ENCODE data around the gene PPP1R1A. TPM values are rescaled to one million over a fixed set of nuclear protein-coding genes. Genes with fewer than 3 reads are reported as not detected.

PPP1R1A gene
- total RNA-seq, 4 donors from 2014 or later, result 3.6 to 10.2 (median 7.0) TPM

DNA sequence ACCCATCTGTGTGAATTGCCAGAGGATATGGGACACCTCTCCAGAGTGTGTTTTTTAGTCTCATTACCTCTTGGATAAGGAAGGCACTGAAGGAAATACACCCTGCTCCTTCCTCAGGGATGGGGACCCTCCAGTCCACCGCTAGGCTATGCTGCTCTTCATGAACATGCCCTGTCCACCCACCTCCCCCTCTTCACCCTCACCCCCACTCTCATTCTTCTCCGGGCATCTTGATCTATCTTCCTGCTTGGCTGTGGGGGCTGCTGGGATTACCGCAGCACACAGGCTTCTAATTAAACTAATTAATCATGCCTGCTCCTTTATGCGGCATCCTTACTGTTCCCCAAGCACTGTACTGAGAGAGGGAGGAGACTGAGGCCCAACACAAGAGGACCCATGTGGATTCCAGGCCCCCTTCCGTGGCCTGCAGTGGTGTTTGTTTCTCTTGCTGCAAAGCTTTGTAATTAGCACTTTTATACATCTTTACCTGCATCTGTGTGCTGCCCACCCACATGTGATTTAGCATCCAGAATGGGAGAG, 46.6 kb downstream of the PPP1R1A start:
- Histone ChIP-seq H3K4me1 (no peaks in the 10 kb centered on the region), H3K9me3 (no peaks in the 10 kb centered on the region), H3K27me3 (no peaks in the 10 kb centered on the region), H3K27ac (replicated peaks in 1 of 4) (no peak overlapping the region), H3K36me3 (peaks cover 0 to 21% (median 2%) of the 10 kb centered on the region in 4 donors), H3K4me3 (no peak overlapping the region)
- intact Hi-C loops (cut with DNase I), result no loop called here
- WGBS, result 78% methylated on average over 5 of the region's 5 CpGs
- TF ChIP-seq POLR2AphosphoS5 (IDR thresholded peaks at IDR 0.05), result no peak
- TF ChIP-seq, protein P1, sequence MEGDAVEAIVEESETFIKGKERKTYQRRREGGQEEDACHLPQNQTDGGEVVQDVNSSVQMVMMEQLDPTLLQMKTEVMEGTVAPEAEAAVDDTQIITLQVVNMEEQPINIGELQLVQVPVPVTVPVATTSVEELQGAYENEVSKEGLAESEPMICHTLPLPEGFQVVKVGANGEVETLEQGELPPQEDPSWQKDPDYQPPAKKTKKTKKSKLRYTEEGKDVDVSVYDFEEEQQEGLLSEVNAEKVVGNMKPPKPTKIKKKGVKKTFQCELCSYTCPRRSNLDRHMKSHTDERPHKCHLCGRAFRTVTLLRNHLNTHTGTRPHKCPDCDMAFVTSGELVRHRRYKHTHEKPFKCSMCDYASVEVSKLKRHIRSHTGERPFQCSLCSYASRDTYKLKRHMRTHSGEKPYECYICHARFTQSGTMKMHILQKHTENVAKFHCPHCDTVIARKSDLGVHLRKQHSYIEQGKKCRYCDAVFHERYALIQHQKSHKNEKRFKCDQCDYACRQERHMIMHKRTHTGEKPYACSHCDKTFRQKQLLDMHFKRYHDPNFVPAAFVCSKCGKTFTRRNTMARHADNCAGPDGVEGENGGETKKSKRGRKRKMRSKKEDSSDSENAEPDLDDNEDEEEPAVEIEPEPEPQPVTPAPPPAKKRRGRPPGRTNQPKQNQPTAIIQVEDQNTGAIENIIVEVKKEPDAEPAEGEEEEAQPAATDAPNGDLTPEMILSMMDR (IDR thresholded peaks at IDR 0.05), result no peak
- TF ChIP-seq POLR2A (IDR thresholded peaks at IDR 0.05; ENCODE audit: low read depth), result no peak
- no peak for TF ChIP-seq EP300 (IDR thresholded peaks at IDR 0.05)
- DNase-seq (ENCODE audit: extremely low spot score), result no peak

DNA sequence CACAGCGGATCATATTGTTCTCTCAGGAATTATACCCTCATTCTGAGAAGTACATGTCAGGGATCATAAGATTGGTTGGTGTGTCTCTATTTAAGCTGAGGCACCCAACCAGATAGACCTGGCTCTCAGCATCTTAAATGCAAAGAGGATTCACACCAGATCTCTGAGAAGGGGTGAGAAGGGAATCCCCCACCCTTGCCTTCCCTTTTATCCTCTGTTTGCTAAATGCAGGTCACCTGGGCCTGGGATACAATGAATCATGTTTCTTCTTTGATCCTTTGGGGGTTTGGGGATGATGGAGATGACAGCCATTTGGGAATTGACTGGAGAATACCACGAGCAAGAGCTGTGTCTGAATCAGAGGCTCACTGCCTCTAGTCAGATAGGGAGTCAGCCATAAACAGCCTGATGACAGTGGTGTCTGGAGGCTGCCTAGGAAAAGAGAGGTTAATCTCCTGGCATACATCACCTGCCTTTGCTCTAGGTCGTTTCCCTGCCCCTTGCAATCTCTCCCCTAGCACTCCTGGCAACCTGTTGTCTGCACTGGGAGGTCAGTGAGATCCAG, 50.2 kb downstream of the PPP1R1A start:
- no peak overlapping the region for H3K27ac ChIP-seq (replicated peaks in 1 of 4)
- WGBS, result 77% methylated on average over 3 of the region's 3 CpGs
- intact Hi-C loops (cut with DNase I), result no loop called here
- H3K36me3 ChIP-seq, result peaks cover 0 to 38% (median 2%) of the 10 kb centered on the region in 4 donors
- TF ChIP-seq POLR2A (IDR thresholded peaks at IDR 0.05; ENCODE audit: low read depth) (no peak), POLR2AphosphoS5 (IDR thresholded peaks at IDR 0.05) (no peak), EP300 (IDR thresholded peaks at IDR 0.05) (no peak)
- TF ChIP-seq, protein P1 (IDR thresholded peaks at IDR 0.05), result no peak
- H3K4me3 ChIP-seq, result no peak overlapping the region
- no peaks in the 10 kb centered on the region for H3K4me1 ChIP-seq
- no peak for DNase-seq (ENCODE audit: extremely low spot score)
- H3K9me3 ChIP-seq, result no peaks in the 10 kb centered on the region
- no peaks in the 10 kb centered on the region for H3K27me3 ChIP-seq

DNA sequence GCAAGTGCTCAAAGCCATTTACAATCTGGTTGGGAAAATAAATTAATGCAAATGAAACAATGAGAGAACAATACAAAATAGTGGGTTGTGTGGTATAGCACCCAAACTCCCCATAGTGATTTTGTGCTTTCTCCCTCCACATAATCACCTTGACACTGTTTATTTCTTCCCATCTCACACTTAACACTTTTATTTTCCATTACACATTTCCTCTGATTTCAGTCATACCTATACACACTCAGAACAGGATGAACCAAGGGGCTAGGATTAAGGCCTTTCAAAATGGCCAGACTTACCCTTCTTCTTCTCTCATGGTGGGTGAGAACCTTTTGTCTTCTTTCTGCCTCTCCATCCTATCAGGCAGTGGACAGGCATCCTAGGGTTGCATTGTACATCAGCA, 53.0 kb downstream of the PPP1R1A start:
- Histone ChIP-seq H3K27ac (replicated peaks in 1 of 4) (no peak overlapping the region), H3K9me3 (no peaks in the 10 kb centered on the region), H3K27me3 (no peaks in the 10 kb centered on the region), H3K4me3 (no peak overlapping the region), H3K36me3 (peaks cover 0 to 37% (median 5%) of the 10 kb centered on the region in 4 donors), H3K4me1 (no peaks in the 10 kb centered on the region)
- intact Hi-C loops (cut with DNase I), result no loop called here
- no peak for TF ChIP-seq POLR2AphosphoS5 (IDR thresholded peaks at IDR 0.05)
- TF ChIP-seq EP300 (IDR thresholded peaks at IDR 0.05), result no peak
- TF ChIP-seq, protein P1 (IDR thresholded peaks at IDR 0.05), result no peak
- TF ChIP-seq POLR2A (IDR thresholded peaks at IDR 0.05; ENCODE audit: low read depth), result no peak
- no peak for DNase-seq (ENCODE audit: extremely low spot score)

DNA sequence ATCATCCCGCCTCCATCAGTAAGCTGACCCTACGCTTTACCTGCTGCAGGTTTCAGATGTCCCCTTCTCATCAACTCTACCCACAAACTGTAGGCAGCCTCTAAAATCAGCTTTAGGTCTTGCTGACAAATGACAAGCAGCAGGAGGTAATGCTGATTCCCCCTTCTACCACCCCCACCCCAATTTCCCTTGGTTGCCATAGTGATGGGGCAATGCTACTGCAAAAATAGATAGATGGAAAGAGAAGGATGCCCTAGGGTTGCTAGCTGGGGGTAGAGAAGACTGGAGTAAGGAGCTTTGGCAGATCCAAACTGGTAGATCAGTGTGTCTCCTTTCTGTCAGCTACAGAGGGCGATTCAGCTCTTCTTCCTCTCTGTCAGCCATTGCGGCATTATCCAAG, 58.9 kb downstream of the PPP1R1A start:
- WGBS, result 90% methylated on average over 4 of the region's 4 CpGs
- no peaks in the 10 kb centered on the region for H3K9me3 ChIP-seq
- no peak for TF ChIP-seq POLR2A (IDR thresholded peaks at IDR 0.05; ENCODE audit: low read depth)
- H3K4me1 ChIP-seq, result peaks cover 0 to 3% (median 0%) of the 10 kb centered on the region in 4 donors
- no peak overlapping the region for H3K27ac ChIP-seq (replicated peaks in 1 of 4)
- no peaks in the 10 kb centered on the region for H3K27me3 ChIP-seq
- peaks cover 0 to 52% (median 3%) of the 10 kb centered on the region in 4 donors for H3K36me3 ChIP-seq
- DNase-seq (ENCODE audit: extremely low spot score), result no peak
- intact Hi-C loops (cut with DNase I), result no loop called here
- no peak overlapping the region for H3K4me3 ChIP-seq

Other genes starting within 250 kb of the PPP1R1A start
- gene GPR84, start 224.2 kb downstream of the PPP1R1A start, total RNA-seq, result under 1 TPM in 1 of 4 donors, not detected in 3; 0.66 TPM
- 10 to 100 TPM; 15.7 to 32.6 (median 19.4) TPM for gene ZNF385A, start 203.9 kb downstream of the PPP1R1A start, total RNA-seq
- 100 to 1,000 TPM; 264 to 785 (median 602) TPM for gene ITGA5, start 169.4 kb downstream of the PPP1R1A start, total RNA-seq
- not detected for gene GTSF1, start 115.1 kb downstream of the PPP1R1A start, total RNA-seq
- 10 to 100 TPM; 11.1 to 23.2 (median 20.0) TPM for gene NCKAP1L, start 90.9 kb downstream of the PPP1R1A start, total RNA-seq
- gene PDE1B, start 39.1 kb downstream of the PPP1R1A start, total RNA-seq, result 1 to 10 TPM; 4.5 to 9.7 (median 5.0) TPM
- gene LACRT, start 46.2 kb upstream of the PPP1R1A start, total RNA-seq, result not detected
- gene DCD, start 59.7 kb upstream of the PPP1R1A start, total RNA-seq, result not detected

All from esophagus muscularis mucosa (tissue), 4 donors.